K562 (cell line): Measurements from ENCODE around the gene GADL1. TPM values are rescaled to one million over a fixed set of nuclear protein-coding genes. Genes with fewer than 3 reads are reported as not detected.

Source experiments
- ATAC-seq: fragments of 200-7000 bp; cut with Tn5 transposase; 3 replicates; pipeline ENCODE4 v1.9.1; 2020; ENCODE audit warnings: moderate library complexity
- BruUV-seq: library from RNA; stranded (reverse); fragments of 400-500 nt; replicated peaks from 2 replicates; lab custom pipeline; 2021; lab: Mats Ljungman, UMichigan
- CTCF ChIA-PET: fragments of 300-600 bp; formaldehyde crosslinking; extraction: SDS; loops from one replicate; lab custom pipeline; 2021; ENCODE audit warnings: low intra/inter-chr PET ratio; lab: Yijun Ruan, JAX
- POLR2A ChIA-PET: fragments of 300-600, 350-650 bp; sonication (Branson Sonifier 250); formaldehyde crosslinking; extraction: SDS; loops from one replicate; lab custom pipeline; 2021; ENCODE audit warnings: antibody characterized with exemption, inconsistent platforms; lab: Yijun Ruan, JAX
- DNase-seq, 4 experiments: peaks; one replicate each; pipeline versions ENCODE4 v3.0.0 to v3.0.0-alpha.2; 2011 to 2018; ENCODE audit warnings: low spot score in 3 of 4, mixed read lengths in 3 of 4; ENCODE audit errors: extremely low read depth in 1 of 4
- FAIRE-seq: peaks from 2 replicates; lab custom pipeline; 2011; peaks lifted over from hg19 to GRCh38; lab: Jason Lieb, UNC
- H2AFZ ChIP-seq: 2 replicates; pipeline ENCODE4 v1.6.0; 2011; ENCODE audit warnings: low read depth, low read length, control low read depth, inconsistent platforms
- H3K27ac ChIP-seq: fragments of 200-600 bp; 3 replicates; pipeline ENCODE4 v1.8.0; 2011; ENCODE audit warnings: low read depth, mild to moderate bottlenecking, control low read depth, inconsistent platforms, low read length, moderate library complexity, mixed read lengths; ENCODE audit errors: extremely low read depth
- H3K27me3 ChIP-seq, 2 experiments: fragments of 300-600 bp in 1 of 2; 2 replicates in 1 of 2; 3 replicates in 1 of 2; pipeline versions ENCODE4 v1.6.0 to v1.8.0; 2011; ENCODE audit warnings: inconsistent platforms in 2 of 2, low read length in 2 of 2, mild to moderate bottlenecking in 1 of 2, mixed read lengths in 1 of 2, moderate library complexity in 1 of 2; ENCODE audit not compliant: control insufficient read depth in 2 of 2, insufficient read depth in 2 of 2
- H3K36me3 ChIP-seq: fragments of 300-600 bp; 3 replicates; pipeline ENCODE4 v1.8.0; 2011; ENCODE audit warnings: mild to moderate bottlenecking, low read length, inconsistent platforms; ENCODE audit not compliant: control insufficient read depth, insufficient read depth
- H3K4me1 ChIP-seq, 2 experiments: fragments of 200-600 bp in 1 of 2; replicated peaks in 1 of 2; 2 replicates in 1 of 2; 3 replicates in 1 of 2; pipeline versions ENCODE4 v1.5.1 to v1.8.0; 2011; ENCODE audit warnings: inconsistent platforms in 2 of 2, low read length in 2 of 2, mild to moderate bottlenecking in 1 of 2, mixed read lengths in 1 of 2, moderate library complexity in 1 of 2; ENCODE audit not compliant: control insufficient read depth in 2 of 2, insufficient read depth in 2 of 2
- H3K4me2 ChIP-seq: 2 replicates; pipeline ENCODE4 v1.6.1; 2011; ENCODE audit warnings: low read length, control low read depth, inconsistent platforms, mixed read lengths; ENCODE audit not compliant: insufficient read depth
- H3K4me3 ChIP-seq: fragments of 200-600 bp; sonication (generic), shearing (Covaris generic); 2 replicates; pipeline ENCODE4 v1.5.1; 2016; ENCODE audit warnings: control low read depth, inconsistent platforms
- H3K79me2 ChIP-seq: fragments of 200-600 bp; 3 replicates; pipeline ENCODE4 v1.8.0; 2011; ENCODE audit warnings: low read length, inconsistent platforms; ENCODE audit not compliant: control insufficient read depth, insufficient read depth
- H3K9ac ChIP-seq, 2 experiments: 2 replicates each; pipeline versions ENCODE4 v1.6.0 to v1.6.1; 2011; ENCODE audit warnings: low read depth in 2 of 2, low read length in 2 of 2, control low read depth in 1 of 2, inconsistent platforms in 1 of 2, mild to moderate bottlenecking in 1 of 2, mixed read lengths in 1 of 2; ENCODE audit not compliant: insufficient read depth in 1 of 2
- H3K9me1 ChIP-seq: one replicate; pipeline ENCODE4 v1.6.0; 2011; ENCODE audit warnings: inconsistent platforms, mild to moderate bottlenecking, low read length, moderate library complexity; ENCODE audit not compliant: control insufficient read depth, insufficient read depth
- H3K9me3 ChIP-seq: replicated peaks from 2 replicates; pipeline ENCODE4 v1.5.1; 2011; ENCODE audit warnings: low read depth, low read length, inconsistent platforms; ENCODE audit not compliant: control insufficient read depth, insufficient read depth
- H4K20me1 ChIP-seq: replicated peaks from 2 replicates; pipeline ENCODE4 v1.6.1; 2011; ENCODE audit warnings: low read length, inconsistent platforms, mixed read lengths; ENCODE audit not compliant: control insufficient read depth, insufficient read depth
- CHD1 ChIP-seq: fragments of 200-600 bp; sonication (generic); IDR thresholded peaks from one replicate; pipeline ENCODE4 v1.6.1; 2012; ENCODE audit warnings: mild to moderate bottlenecking, moderate library complexity, low read length, inconsistent platforms
- E4F1 ChIP-seq: fragments of 250-450 bp; sonication (Bioruptor Pico); IDR thresholded peaks from 2 replicates; pipeline ENCODE4 v1.5.0; 2021; ENCODE audit warnings: mild to moderate bottlenecking, borderline replicate concordance
- EWSR1 ChIP-seq: fragments of 450-650 bp; IDR thresholded peaks from 2 replicates; pipeline ENCODE4 v1.6.1; 2018; ENCODE audit warnings: borderline replicate concordance, mild to moderate bottlenecking, low read depth, moderate library complexity; ENCODE audit not compliant: partially characterized antibody
- ILF3 ChIP-seq: fragments of 450-650 bp; IDR thresholded peaks from 2 replicates; pipeline ENCODE4 v1.6.1; 2018; ENCODE audit warnings: antibody characterized with exemption, mild to moderate bottlenecking, moderate library complexity, borderline replicate concordance
- MCM5 ChIP-seq: fragments of 450-650 bp; IDR thresholded peaks from 2 replicates; pipeline ENCODE4 v1.6.1; 2016; ENCODE audit warnings: low read depth
- MCM7 ChIP-seq, 2 experiments: fragments of 450-650 bp; IDR thresholded peaks; 2 replicates each; pipeline ENCODE4 v1.6.1; 2016 to 2018
- NFATC3 ChIP-seq: fragments of 450-650 bp; IDR thresholded peaks from 2 replicates; pipeline ENCODE4 v1.6.1; 2017; ENCODE audit warnings: mild to moderate bottlenecking
- PHTF2 ChIP-seq: fragments of 250-450 bp; sonication (Bioruptor Pico); IDR thresholded peaks from 2 replicates; pipeline ENCODE4 v1.5.0; 2021; ENCODE audit warnings: mild to moderate bottlenecking
- PPARD ChIP-seq: fragments of 250-450 bp; sonication (Bioruptor Pico); IDR thresholded peaks from 2 replicates; pipeline ENCODE4 v1.8.0; 2022; ENCODE audit warnings: inconsistent platforms, mild to moderate bottlenecking, moderate library complexity
- SPI1 ChIP-seq: IDR thresholded peaks from 2 replicates; pipeline ENCODE4 v1.6.1; 2011; ENCODE audit warnings: low read depth, low read length, control low read depth, borderline replicate concordance
- TAF1 ChIP-seq: IDR thresholded peaks from 2 replicates; pipeline ENCODE4 v1.6.1; 2011; ENCODE audit warnings: mild to moderate bottlenecking, low read length, moderate library complexity; ENCODE audit not compliant: insufficient read depth, control insufficient read depth, severe bottlenecking; ENCODE audit errors: extremely low read depth
- TBP ChIP-seq: optimal IDR thresholded peaks from 2 replicates; pipeline ENCODE3; 2011; ENCODE audit warnings: low read depth, low read length, improper control_type of control experiment
- WHSC1 ChIP-seq: IDR thresholded peaks from one replicate; pipeline ENCODE4 v1.6.1; 2012; ENCODE audit warnings: low read length, control low read depth, inconsistent platforms
- ZKSCAN8 ChIP-seq: fragments of 200-800 bp; sonication (Bioruptor generic); IDR thresholded peaks from 2 replicates; pipeline ENCODE4 v1.6.1; 2016; ENCODE audit warnings: missing genetic modification characterization, missing compliant biosample characterization
- ZNF174 ChIP-seq: fragments of 250-450 bp; sonication (Bioruptor Pico); IDR thresholded peaks from 2 replicates; pipeline ENCODE4 v1.4.0; 2020; ENCODE audit warnings: mild to moderate bottlenecking
- ZNF184 ChIP-seq: sonication (generic); formaldehyde crosslinking; IDR thresholded peaks from 2 replicates; pipeline ENCODE4 v1.5.0; 2020; ENCODE audit warnings: missing genetic modification reagents
- ZNF507 ChIP-seq: conservative IDR thresholded peaks from 2 replicates; pipeline ENCODE4 v1.6.1; 2017; ENCODE audit warnings: missing genetic modification characterization, missing compliant biosample characterization
- ZNF586 ChIP-seq: fragments of 450-650 bp; formaldehyde crosslinking; conservative IDR thresholded peaks from 2 replicates; pipeline ENCODE4 v1.4.0; 2020; ENCODE audit warnings: mild to moderate bottlenecking, moderate library complexity
- WGBS: fragments of 100-300 bp; shearing (Covaris generic); methylation state at CpG from one replicate; pipeline ENCODE4 v1.1.6; 2016; ENCODE audit warnings: low coverage, mixed read lengths; ENCODE audit not compliant: insufficient coverage; ENCODE audit errors: missing lambda C conversion rate; 5-methylcytosine and 5-hydroxymethylcytosine counted together
- in situ Hi-C: fragments of 300-500 bp; cut with MboI; formaldehyde crosslinking; loops from 4 replicates; pipeline ENCODE4 v1.15.0; 2018; ENCODE audit warnings: inconsistent platforms, mixed read lengths
- intact Hi-C: fragments of 100-400 bp; cut with micrococcal nuclease; formaldehyde crosslinking; loops from 2 replicates; pipeline ENCODE4 v1.14.2; 2022
- polyA plus RNA-seq, 8 experiments: library from polyadenylated mRNA; depleted of rRNA in 4 of 8; stranded (reverse) in 5 of 8; unstranded in 3 of 8; fragments of >200 nt; fragmentation: Nextera tagmentation in 2 of 8; fragmentation: Illumina TruSeq in 1 of 8; extraction: Ambion mirVana in 2 of 8; extraction: Trizol in 1 of 8; gene quantifications; 2 replicates each; pipeline versions ENCODE4 v1.2.1 to v1.2.3, GENCODE V29; 2011 to 2014; ENCODE audit warnings: inconsistent platforms in 1 of 8, missing spikeins in 1 of 8
- total RNA-seq, 7 experiments: library from RNA; depleted of rRNA in 6 of 7; stranded (reverse); fragments of >200 nt in 6 of 7; fragmentation: Illumina TruSeq in 2 of 7; extraction: Trizol in 2 of 7; gene quantifications; 2 replicates each; pipeline versions ENCODE4 v1.2.1 to v1.2.3, GENCODE V29; 2011 to 2021; ENCODE audit warnings: low replicate concordance in 1 of 7

The GADL1 gene
- total and polyA plus RNA-seq, 9 of the 15 experiments (the other 6 are each of a cell fraction or from before 2014, with no cell fraction given): 0.07 TPM; not detected in 8

DNA sequence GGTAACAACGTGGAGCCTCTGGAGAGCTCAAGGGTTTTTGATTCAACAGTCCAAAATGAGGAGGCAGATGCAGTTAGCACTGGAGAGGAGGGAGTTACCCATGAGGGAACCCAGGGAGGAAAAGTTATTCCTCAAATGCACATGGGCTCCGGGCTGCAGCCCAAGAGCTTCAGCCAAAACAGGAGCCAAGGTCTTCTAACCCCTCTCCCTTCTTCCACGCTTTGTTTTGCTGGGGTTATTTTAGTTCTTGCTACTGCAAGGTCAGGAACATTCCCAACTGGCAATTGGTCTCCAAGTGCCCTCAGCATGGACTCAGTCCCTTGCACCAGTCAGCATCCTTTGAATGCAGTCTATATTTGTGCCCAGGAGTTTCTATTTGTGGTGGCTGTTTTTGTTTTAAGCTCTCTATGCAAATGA is 198.1 kb downstream of the GADL1 start (continued):
- TF ChIP-seq SPI1 (no peak), ZKSCAN8 (CRISPR knock-in tag) (no peak), ZNF184 (CRISPR knock-in tag) (no peak), MCM7 (IDR thresholded peaks at IDR 0.05) (no peak), MCM5 (no peak)

DNA sequence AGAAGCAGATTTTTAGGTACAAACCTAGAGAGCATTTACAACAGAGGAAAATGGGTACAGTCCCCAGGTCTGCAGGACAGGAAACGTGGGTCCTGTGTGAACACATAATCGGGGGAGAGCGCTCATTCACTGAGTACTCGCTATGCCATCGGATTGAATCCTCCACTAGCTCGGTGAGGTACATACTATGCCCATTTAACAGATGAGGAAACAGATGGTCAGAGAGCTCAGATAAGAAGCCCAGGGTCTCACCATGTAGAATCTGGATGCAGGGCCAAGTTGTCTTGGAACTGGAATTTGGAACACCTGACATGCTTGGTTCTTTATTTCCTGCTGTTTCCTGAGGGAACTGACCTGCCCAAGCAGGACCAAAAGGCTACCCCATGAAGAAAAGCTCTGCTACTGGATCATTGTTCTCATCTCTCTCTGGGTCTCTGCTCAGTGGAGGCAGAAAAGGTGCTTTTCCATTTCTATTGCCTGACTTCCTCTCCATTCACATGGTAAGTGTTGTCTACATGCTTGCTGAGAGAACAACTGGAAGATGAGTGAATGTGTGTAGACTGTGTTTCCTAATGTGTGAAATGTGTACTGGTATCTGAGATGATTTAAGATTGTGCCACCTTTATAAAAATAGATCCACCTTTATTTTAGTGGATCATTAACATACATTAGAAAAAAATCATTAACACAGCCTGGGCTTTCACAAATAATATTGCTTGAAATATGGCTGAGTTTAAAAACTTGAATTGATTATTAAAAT is 199.0 kb downstream of the GADL1 start:
- BruUV-seq: no TSS peak
- POLR2A ChIA-PET: interaction anchor here (0.6 kb wide), 1 partner anchor 81 kb away, joined by 3 read pairs; no protein-coding TSS in a partner anchor
- in situ Hi-C loops: no loop called here
- TF ChIP-seq PPARD (no peak), WHSC1 (no peak), TBP (no peak), E4F1 (no peak), NFATC3 (no peak), PHTF2 (CRISPR knock-in tag) (no peak), ILF3 (no peak), EWSR1 (no peak), ZNF174 (no peak), ZNF507 (tag) (no peak), TAF1 (no peak), CHD1 (no peak), ZNF586 (CRISPR knock-in tag) (no peak)

More for the DNA sequence above, 199.0 kb downstream of the GADL1 start:
- Histone ChIP-seq H4K20me1 (no peaks in the 10 kb centered on the region), H3K9me1 (no peaks in the 10 kb centered on the region), H3K4me2 (no peak overlapping the region), H3K4me3 (no peak overlapping the region), H3K4me1 (no peaks in the 10 kb centered on the region), H3K27ac (no peak overlapping the region), H3K9ac (no peak overlapping the region), H3K36me3 (no peaks in the 10 kb centered on the region), H3K9me3 (no peaks in the 10 kb centered on the region), H3K79me2 (no peaks in the 10 kb centered on the region), H3K27me3 (no peaks in the 10 kb centered on the region), H2AFZ (no peak overlapping the region)
- CTCF ChIA-PET: no interaction called here
- no peak for FAIRE-seq
- no peak for DNase-seq
- ATAC-seq: no peak
- intact Hi-C loops: no loop called here
- WGBS: 0% methylated on average over 6 of the region's 6 CpGs
